WERI-Rb-1 (cell line): ENCODE results near the gene OMA1.

Source experiments
- DNase-seq: peaks from one replicate; pipeline ENCODE4 v3.0.0-alpha.2; 2020
- H3K27ac ChIP-seq: fragments of 250-450 bp; sonication (Bioruptor Pico); 2 replicates; pipeline ENCODE4 v1.5.1; 2020; ENCODE audit warnings: mild to moderate bottlenecking, moderate library complexity
- H3K27me3 ChIP-seq: fragments of 250-450 bp; sonication (Bioruptor Pico); 2 replicates; pipeline ENCODE4 v1.5.1; 2021; ENCODE audit warnings: mild to moderate bottlenecking, low read depth, moderate library complexity; ENCODE audit not compliant: insufficient read depth, severe bottlenecking
- H3K36me3 ChIP-seq: fragments of 250-450 bp; sonication (Bioruptor Pico); 2 replicates; pipeline ENCODE4 v1.5.1; 2020; ENCODE audit warnings: mild to moderate bottlenecking, moderate library complexity
- H3K4me3 ChIP-seq: 2 replicates; pipeline ENCODE4 v1.5.1; 2011; ENCODE audit warnings: low read depth, mild to moderate bottlenecking, control low read depth, low read length
- H3K9me3 ChIP-seq: fragments of 250-450 bp; sonication (Bioruptor Pico); 2 replicates; pipeline ENCODE4 v1.5.1; 2021; ENCODE audit warnings: mild to moderate bottlenecking, moderate library complexity; ENCODE audit not compliant: severe bottlenecking
- CTCF ChIP-seq: IDR thresholded peaks from 2 replicates; pipeline ENCODE4 v1.5.1; 2011; ENCODE audit warnings: low read depth, mild to moderate bottlenecking, control low read depth, inconsistent platforms, low read length

The OMA1 gene

GRCh38 chr1:58460469-58460868 lies 86.1 kb downstream of the OMA1 start:
- DNase-seq: no peak
- no peak for TF ChIP-seq CTCF
- Histone ChIP-seq H3K9me3 (no peaks in the 10 kb centered on the region), H3K27me3 (no peaks in the 10 kb centered on the region), H3K36me3 (no peaks in the 10 kb centered on the region), H3K4me3 (no peak overlapping the region), H3K27ac (no peak overlapping the region)

- H3K27me3 ChIP-seq: no peaks in the 10 kb centered on the region
- no peak for DNase-seq
- no peak overlapping the region for H3K4me3 ChIP-seq
- no peak overlapping the region for H3K27ac ChIP-seq
- no peaks in the 10 kb centered on the region for H3K36me3 ChIP-seq
- H3K9me3 ChIP-seq: no peaks in the 10 kb centered on the region
- no peak for TF ChIP-seq CTCF
Measured at GRCh38 chr1:58459911-58460310, 86.6 kb downstream of the OMA1 start.

GRCh38 chr1:58457023-58457635 lies 89.4 kb downstream of the OMA1 start:
- TF ChIP-seq CTCF: no peak
- Histone ChIP-seq H3K4me3 (no peak overlapping the region), H3K9me3 (no peaks in the 10 kb centered on the region), H3K27ac (no peak overlapping the region), H3K36me3 (no peaks in the 10 kb centered on the region), H3K27me3 (no peaks in the 10 kb centered on the region)
- DNase-seq: no peak

GRCh38 chr1:58456470-58456869 lies 90.1 kb downstream of the OMA1 start:
- Histone ChIP-seq H3K9me3 (no peaks in the 10 kb centered on the region), H3K27me3 (no peaks in the 10 kb centered on the region), H3K4me3 (no peak overlapping the region), H3K36me3 (no peaks in the 10 kb centered on the region), H3K27ac (no peak overlapping the region)
- TF ChIP-seq CTCF: no peak
- no peak for DNase-seq

- no peak for DNase-seq
- no peak overlapping the region for H3K27ac ChIP-seq
- no peak overlapping the region for H3K4me3 ChIP-seq
- no peaks in the 10 kb centered on the region for H3K36me3 ChIP-seq
- no peaks in the 10 kb centered on the region for H3K27me3 ChIP-seq
- no peak for TF ChIP-seq CTCF
- H3K9me3 ChIP-seq: no peaks in the 10 kb centered on the region
Measured at GRCh38 chr1:58454807-58455206, 91.7 kb downstream of the OMA1 start.

GRCh38 chr1:58454385-58454784 lies 92.1 kb downstream of the OMA1 start:
- no peaks in the 10 kb centered on the region for H3K27me3 ChIP-seq
- no peak overlapping the region for H3K4me3 ChIP-seq
- H3K9me3 ChIP-seq: no peaks in the 10 kb centered on the region
- TF ChIP-seq CTCF: no peak
- DNase-seq: no peak
- no peaks in the 10 kb centered on the region for H3K36me3 ChIP-seq
- H3K27ac ChIP-seq: no peak overlapping the region
